GM13976 (cell line): ENCODE measurements around the gene EXOC4.

Experiments used
- DNase-seq: peaks from one replicate; pipeline ENCODE4 v3.0.0; 2012; ENCODE audit warnings: low spot score
- CTCF ChIP-seq: IDR thresholded peaks from 2 replicates; pipeline ENCODE4 v1.5.1; 2012; ENCODE audit warnings: borderline replicate concordance, mild to moderate bottlenecking; ENCODE audit not compliant: insufficient read depth; ENCODE audit errors: extremely low read depth, missing control alignments, control extremely low read depth
- in situ Hi-C: fragments of 300-500 bp; cut with MboI; formaldehyde crosslinking; loops from one replicate; pipeline ENCODE4 v1.12.0; 2022; ENCODE audit warnings: low sequenced_read_pairs, mixed read lengths, inconsistent platforms; ENCODE audit not compliant: unreplicated experiment

Gene EXOC4

DNA sequence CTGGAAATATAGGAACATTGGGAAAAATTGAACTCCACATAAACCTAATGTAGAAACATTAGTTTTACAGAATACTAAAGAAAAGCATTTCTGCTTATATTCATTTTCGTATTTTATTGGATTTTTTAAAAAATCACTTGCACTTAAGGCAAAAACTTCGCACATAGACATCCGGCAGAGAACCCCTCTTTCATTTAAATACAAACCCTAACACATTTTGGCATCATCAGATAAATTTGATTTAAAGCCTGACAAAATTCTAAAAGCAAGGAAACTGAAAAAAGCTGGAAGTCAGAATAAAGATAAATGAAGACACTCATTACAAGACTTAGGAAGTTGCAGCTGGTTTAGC lies 396 bp upstream of the EXOC4 start:
- in situ Hi-C loops, result no loop called here
- DNase-seq, result no peak
- TF ChIP-seq CTCF, result no peak

GRCh38 chr7:133253519-133253875 lies 619 bp downstream of the EXOC4 start:
- in situ Hi-C loops, result no loop called here
- no peak for DNase-seq
- TF ChIP-seq CTCF, result no peak

GRCh38 chr7:133255486-133255885 lies 2.6 kb downstream of the EXOC4 start:
- DNase-seq, result no peak
- no peak for TF ChIP-seq CTCF
- in situ Hi-C loops, result no loop called here

GRCh38 chr7:133258174-133258573 lies 5.3 kb downstream of the EXOC4 start:
- TF ChIP-seq CTCF, result no peak
- no peak for DNase-seq
- in situ Hi-C loops, result no loop called here

- no peak for TF ChIP-seq CTCF
- DNase-seq, result no peak
- in situ Hi-C loops, result no loop called here
These were observed 12.9 kb downstream of the EXOC4 start for GRCh38 chr7:133265821-133266220.

DNA sequence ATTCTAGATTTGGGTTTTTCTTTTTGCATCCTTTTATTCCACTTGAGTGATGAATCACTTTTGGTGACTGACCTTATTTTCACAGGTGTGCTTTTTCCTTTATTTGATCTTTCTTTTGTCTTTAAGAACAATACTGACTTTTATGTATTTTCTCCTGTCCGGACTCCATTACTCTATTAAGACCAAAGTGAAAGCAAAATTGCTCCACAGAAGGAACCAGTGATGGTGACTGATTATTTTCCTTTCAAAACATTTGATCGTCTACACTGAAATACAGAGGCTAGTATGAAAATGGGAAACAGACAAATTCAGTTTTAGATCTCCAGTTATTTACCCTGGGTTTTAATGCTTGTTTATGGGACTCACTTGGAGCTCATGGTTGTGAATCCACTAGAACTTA lies 15.5 kb downstream of the EXOC4 start:
- no peak for DNase-seq
- no peak for TF ChIP-seq CTCF
- in situ Hi-C loops, result no loop called here

DNA sequence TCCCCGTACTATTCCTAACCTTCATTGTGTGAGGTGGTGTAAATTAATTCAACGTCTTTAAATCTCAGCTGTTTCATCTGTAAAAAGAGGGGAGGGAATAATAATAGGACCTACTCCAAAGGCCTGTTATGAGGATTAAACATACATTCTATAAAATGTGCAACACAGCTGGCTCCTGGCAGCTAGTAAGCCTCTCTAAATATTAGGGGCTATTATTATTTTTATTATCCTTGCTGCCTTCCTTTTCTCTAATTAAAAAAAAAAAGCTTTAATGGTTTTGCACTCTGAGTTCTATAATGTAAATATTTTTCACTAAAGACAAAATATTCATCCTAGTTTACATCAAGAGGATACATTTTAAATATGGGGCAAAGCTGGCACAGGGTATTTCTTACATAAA lies 19.5 kb downstream of the EXOC4 start:
- TF ChIP-seq CTCF, result no peak
- in situ Hi-C loops, result no loop called here

More for the DNA sequence above, 19.5 kb downstream of the EXOC4 start:
- DNase-seq, result no peak
